Vagina (tissue), 2 donors: ENCODE measurements around the gene ATR. TPM values are rescaled to one million over a fixed set of nuclear protein-coding genes. Genes with fewer than 3 reads are reported as not detected.

Source experiments
- DNase-seq, 2 donors: peaks; one replicate each; pipeline ENCODE4 v3.0.0-alpha.2; 2017; ENCODE audit errors: extremely low spot score in 2 of 2
- H3K27ac ChIP-seq: fragments of 200-600 bp; sonication (generic); one replicate; pipeline ENCODE4 v1.5.1; 2019
- H3K27me3 ChIP-seq: fragments of 200-600 bp; sonication (generic); one replicate; pipeline ENCODE4 v1.5.1; 2019
- H3K36me3 ChIP-seq, 2 donors: fragments of 200-600 bp; sonication (generic); one replicate each; pipeline ENCODE4 v1.5.1; 2017 to 2019
- H3K4me1 ChIP-seq: fragments of 200-600 bp; sonication (generic); one replicate; pipeline ENCODE4 v1.5.1; 2019
- H3K4me3 ChIP-seq, 2 donors: fragments of 200-600 bp; sonication (generic); 1 replicate in 1 of 2; 2 replicates in 1 of 2; pipeline ENCODE4 v1.5.1; 2016 to 2019
- H3K9me3 ChIP-seq: fragments of 200-600 bp; sonication (generic); one replicate; pipeline ENCODE4 v1.5.1; 2019
- POLR2A ChIP-seq, 2 donors: fragments of 450-650 bp; IDR thresholded peaks; one replicate each; pipeline ENCODE4 v1.6.1; 2017; ENCODE audit warnings: antibody characterized with exemption in 2 of 2, mild to moderate bottlenecking in 2 of 2, moderate library complexity in 2 of 2
- POLR2AphosphoS5 ChIP-seq, 2 donors: sonication (generic); formaldehyde crosslinking; IDR thresholded peaks; one replicate each; pipeline ENCODE4 v1.9.0; 2017; ENCODE audit warnings: antibody characterized with exemption in 2 of 2, mild to moderate bottlenecking in 2 of 2, low read depth in 1 of 2; ENCODE audit not compliant: insufficient read depth in 1 of 2
- intact Hi-C: fragments of 100-400 bp; cut with DNase I; formaldehyde crosslinking; loops from one replicate; pipeline ENCODE4 v1.15.1; 2023
- total RNA-seq: library from RNA; depleted of rRNA; stranded (reverse); fragments of >200 nt; gene quantifications from one replicate; pipeline ENCODE4 v1.2.3, GENCODE V29; 2016
- TF ChIP-seq, protein P1 (sequence below), 3 experiments: fragments of 450-650 bp in 2 of 3; fragments of 200-600 bp in 1 of 3; sonication (generic) in 1 of 3; IDR thresholded peaks; one replicate each; pipeline ENCODE4 v1.5.1; 2017 to 2019; ENCODE audit warnings: antibody characterized with exemption in 3 of 3, mild to moderate bottlenecking in 2 of 3, moderate library complexity in 2 of 3

ATR gene
- total RNA-seq, 1 donor from 2014 or later, result 22.6 TPM

DNA sequence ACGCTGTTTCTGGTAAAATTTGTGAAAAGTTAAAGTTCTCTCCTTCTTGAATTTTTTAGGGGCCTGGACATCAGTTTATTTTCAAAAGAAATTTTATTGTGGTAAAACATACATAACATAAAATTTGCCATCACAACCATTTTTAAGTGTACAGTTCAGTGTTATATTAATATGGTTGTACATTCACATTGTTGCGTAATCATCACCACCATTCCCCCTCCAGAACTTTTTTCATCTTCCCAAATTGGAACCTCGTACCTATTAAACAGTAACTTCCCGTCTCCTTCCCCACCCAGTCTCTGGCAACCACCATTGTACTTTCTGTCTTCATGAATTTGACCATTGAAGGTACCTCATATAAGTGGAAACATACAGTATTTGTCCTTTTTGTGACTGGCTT lies 107.7 kb downstream of the ATR start:
- intact Hi-C loops, result no loop called here

DNA sequence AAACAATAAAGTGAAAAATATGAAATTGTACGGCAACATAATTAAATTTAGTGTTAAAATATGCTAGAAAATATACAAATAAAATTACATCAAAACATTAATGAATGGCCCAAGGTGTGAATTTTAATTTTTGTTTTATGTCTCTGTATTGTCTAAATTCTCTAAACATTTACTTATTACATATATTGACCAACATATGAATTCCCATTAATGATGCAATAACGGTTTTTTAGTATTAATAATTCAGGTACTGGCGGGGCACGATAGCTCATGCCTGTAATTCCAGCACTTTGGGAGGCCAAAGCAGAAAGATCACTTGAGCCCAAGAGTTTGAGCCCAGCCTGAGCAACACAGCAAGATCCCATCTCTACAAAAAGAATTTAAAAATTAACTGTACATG lies 110.1 kb downstream of the ATR start:
- Histone ChIP-seq H3K27ac (no peak overlapping the region), H3K4me1 (no peaks in the 10 kb centered on the region), H3K9me3 (no peaks in the 10 kb centered on the region), H3K36me3 (peaks cover 0 to 8% of the 10 kb centered on the region in 2 donors), H3K27me3 (no peaks in the 10 kb centered on the region), H3K4me3 (no peak overlapping the region)
- DNase-seq, result no peak
- TF ChIP-seq POLR2A (IDR thresholded peaks at IDR 0.05) (no peak), POLR2AphosphoS5 (IDR thresholded peaks at IDR 0.05; ENCODE audit: insufficient read depth in 1 of 2, low read depth in 1 of 2) (no peak)
- TF ChIP-seq, protein P1, sequence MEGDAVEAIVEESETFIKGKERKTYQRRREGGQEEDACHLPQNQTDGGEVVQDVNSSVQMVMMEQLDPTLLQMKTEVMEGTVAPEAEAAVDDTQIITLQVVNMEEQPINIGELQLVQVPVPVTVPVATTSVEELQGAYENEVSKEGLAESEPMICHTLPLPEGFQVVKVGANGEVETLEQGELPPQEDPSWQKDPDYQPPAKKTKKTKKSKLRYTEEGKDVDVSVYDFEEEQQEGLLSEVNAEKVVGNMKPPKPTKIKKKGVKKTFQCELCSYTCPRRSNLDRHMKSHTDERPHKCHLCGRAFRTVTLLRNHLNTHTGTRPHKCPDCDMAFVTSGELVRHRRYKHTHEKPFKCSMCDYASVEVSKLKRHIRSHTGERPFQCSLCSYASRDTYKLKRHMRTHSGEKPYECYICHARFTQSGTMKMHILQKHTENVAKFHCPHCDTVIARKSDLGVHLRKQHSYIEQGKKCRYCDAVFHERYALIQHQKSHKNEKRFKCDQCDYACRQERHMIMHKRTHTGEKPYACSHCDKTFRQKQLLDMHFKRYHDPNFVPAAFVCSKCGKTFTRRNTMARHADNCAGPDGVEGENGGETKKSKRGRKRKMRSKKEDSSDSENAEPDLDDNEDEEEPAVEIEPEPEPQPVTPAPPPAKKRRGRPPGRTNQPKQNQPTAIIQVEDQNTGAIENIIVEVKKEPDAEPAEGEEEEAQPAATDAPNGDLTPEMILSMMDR (IDR thresholded peaks at IDR 0.05), result no peak
- intact Hi-C loops, result no loop called here

More for the DNA sequence above, 107.7 kb downstream of the ATR start:
- Histone ChIP-seq H3K9me3 (no peaks in the 10 kb centered on the region), H3K4me1 (no peaks in the 10 kb centered on the region), H3K27me3 (no peaks in the 10 kb centered on the region), H3K36me3 (peaks cover 0 to 4% of the 10 kb centered on the region in 2 donors), H3K27ac (no peak overlapping the region), H3K4me3 (no peak overlapping the region)
- no peak for TF ChIP-seq POLR2A (IDR thresholded peaks at IDR 0.05)
- TF ChIP-seq, protein P1 (IDR thresholded peaks at IDR 0.05), result no peak
- TF ChIP-seq POLR2AphosphoS5 (IDR thresholded peaks at IDR 0.05; ENCODE audit: insufficient read depth in 1 of 2, low read depth in 1 of 2), result no peak
- DNase-seq, result no peak

DNA sequence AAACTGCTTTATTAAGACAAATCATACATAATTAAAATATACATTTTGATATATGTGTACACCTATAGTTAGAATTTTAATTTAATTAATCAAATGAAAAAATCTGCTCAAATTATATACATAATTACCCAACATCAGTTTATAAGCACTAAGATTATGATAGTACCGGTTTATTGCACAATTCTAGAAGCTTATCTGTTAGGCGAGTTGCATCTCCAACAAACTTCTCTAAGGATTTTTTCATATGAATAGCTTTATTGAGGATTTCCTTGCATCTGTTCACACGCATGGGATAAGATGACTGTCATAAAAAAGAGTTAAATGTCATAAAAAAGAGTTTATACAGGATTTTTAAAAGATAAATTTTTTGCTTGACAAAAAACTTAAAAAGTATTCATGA lies 110.8 kb downstream of the ATR start:
- no peak for TF ChIP-seq POLR2A (IDR thresholded peaks at IDR 0.05)
- TF ChIP-seq POLR2AphosphoS5 (IDR thresholded peaks at IDR 0.05; ENCODE audit: insufficient read depth in 1 of 2, low read depth in 1 of 2), result no peak
- TF ChIP-seq, protein P1 (IDR thresholded peaks at IDR 0.05), result no peak
- no peaks in the 10 kb centered on the region for H3K9me3 ChIP-seq

DNA sequence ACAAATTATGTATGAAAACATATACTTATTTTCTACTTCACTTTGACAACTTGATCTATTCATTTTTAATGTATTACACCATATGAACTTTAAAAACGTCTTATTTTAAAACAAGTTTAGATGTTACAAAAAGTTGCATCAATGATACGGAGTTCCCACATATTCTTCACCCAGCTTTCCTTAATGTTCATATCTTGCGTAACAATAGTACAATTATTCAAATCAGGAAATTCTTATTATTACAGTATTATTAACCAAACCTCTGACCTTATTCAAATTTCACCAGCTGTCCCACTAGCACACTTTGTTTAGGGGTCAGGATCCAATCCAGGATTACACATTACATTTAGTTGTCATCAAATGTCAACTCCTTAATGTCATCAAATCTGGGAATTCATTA lies 117.8 kb downstream of the ATR start:
- no peak overlapping the region for H3K4me3 ChIP-seq
- H3K27me3 ChIP-seq, result no peaks in the 10 kb centered on the region
- no peak for DNase-seq
- no peak overlapping the region for H3K27ac ChIP-seq
- intact Hi-C loops, result no loop called here
- TF ChIP-seq POLR2AphosphoS5 (IDR thresholded peaks at IDR 0.05; ENCODE audit: insufficient read depth in 1 of 2, low read depth in 1 of 2) (no peak), POLR2A (IDR thresholded peaks at IDR 0.05) (no peak)
- TF ChIP-seq, protein P1 (IDR thresholded peaks at IDR 0.05), result no peak
- no peaks in the 10 kb centered on the region for H3K4me1 ChIP-seq
- H3K9me3 ChIP-seq, result no peaks in the 10 kb centered on the region
- peaks cover 0 to 15% of the 10 kb centered on the region in 2 donors for H3K36me3 ChIP-seq

More for the DNA sequence above, 110.8 kb downstream of the ATR start:
- Histone ChIP-seq H3K4me3 (no peak overlapping the region), H3K36me3 (peaks cover 0 to 8% of the 10 kb centered on the region in 2 donors), H3K27ac (no peak overlapping the region), H3K27me3 (no peaks in the 10 kb centered on the region), H3K4me1 (no peaks in the 10 kb centered on the region)
- no peak for DNase-seq
- intact Hi-C loops, result no loop called here

DNA sequence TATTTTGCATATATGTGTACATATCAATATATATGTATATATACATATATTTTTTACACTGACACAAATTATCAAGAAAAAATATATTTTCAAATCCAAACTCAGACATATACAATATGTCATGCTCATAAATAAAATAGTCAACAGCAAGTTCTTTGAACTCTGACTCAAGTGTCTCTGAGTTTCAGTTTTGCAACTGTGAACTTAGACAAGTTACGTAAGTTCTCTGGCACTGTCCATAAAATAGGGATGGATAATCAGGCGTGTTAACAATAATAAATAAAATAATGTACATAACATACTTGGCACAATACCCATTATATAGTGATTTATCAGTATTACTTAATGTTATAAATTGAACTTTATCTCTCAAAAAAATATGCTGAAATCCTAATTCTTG lies 118.6 kb downstream of the ATR start:
- intact Hi-C loops, result no loop called here
- Histone ChIP-seq H3K27me3 (no peaks in the 10 kb centered on the region), H3K9me3 (no peaks in the 10 kb centered on the region), H3K27ac (no peak overlapping the region), H3K4me1 (no peaks in the 10 kb centered on the region), H3K36me3 (peaks cover 0 to 12% of the 10 kb centered on the region in 2 donors), H3K4me3 (no peak overlapping the region)
- TF ChIP-seq, protein P1 (IDR thresholded peaks at IDR 0.05), result no peak
- TF ChIP-seq POLR2A (IDR thresholded peaks at IDR 0.05) (no peak), POLR2AphosphoS5 (IDR thresholded peaks at IDR 0.05; ENCODE audit: insufficient read depth in 1 of 2, low read depth in 1 of 2) (no peak)
- DNase-seq, result no peak
